ENCODE measurements around the gene HMG20A.

Gene HMG20A

GRCh38 chr15:77504871-77505270 lies 84.2 kb downstream of the HMG20A start:
- Histone ChIP-seq H3K9me3 (no peaks in the 10 kb centered on the region), H3K36me3 (no peaks in the 10 kb centered on the region), H3K4me3 (ENCODE audit: low read depth in 1 of 2, low read length in 1 of 2) (no peak overlapping the region), H3K4me1 (ENCODE audit: control insufficient read depth in 1 of 2, insufficient read depth in 1 of 2, low read depth in 1 of 2, low read length in 1 of 2) (peaks cover 0 to 5% of the 10 kb centered on the region in 2 experiments), H3K27ac (no peak overlapping the region), H3K27me3 (peaks cover 84% of the 10 kb centered on the region)
- TF ChIP-seq CTCF (IDR thresholded peaks at IDR 0.05), result no peak

- H3K36me3 ChIP-seq, result no peaks in the 10 kb centered on the region
- peaks cover 91% of the 10 kb centered on the region for H3K27me3 ChIP-seq
- no peaks in the 10 kb centered on the region for H3K9me3 ChIP-seq
- no peak overlapping the region for H3K4me3 ChIP-seq (ENCODE audit: low read depth in 1 of 2, low read length in 1 of 2)
- H3K4me1 ChIP-seq (ENCODE audit: control insufficient read depth in 1 of 2, insufficient read depth in 1 of 2, low read depth in 1 of 2, low read length in 1 of 2), result peaks cover 0 to 5% of the 10 kb centered on the region in 2 experiments
- no peak overlapping the region for H3K27ac ChIP-seq
- TF ChIP-seq CTCF (IDR thresholded peaks at IDR 0.05), result no peak
Observed at GRCh38 chr15:77505556-77505955, 84.9 kb downstream of the HMG20A start.

GRCh38 chr15:77506311-77507142 lies 85.8 kb downstream of the HMG20A start:
- no peaks in the 10 kb centered on the region for H3K9me3 ChIP-seq
- H3K4me3 ChIP-seq (ENCODE audit: low read depth in 1 of 2, low read length in 1 of 2), result no peak overlapping the region
- H3K36me3 ChIP-seq, result no peaks in the 10 kb centered on the region
- peaks cover 0 to 5% of the 10 kb centered on the region in 2 experiments for H3K4me1 ChIP-seq (ENCODE audit: control insufficient read depth in 1 of 2, insufficient read depth in 1 of 2, low read depth in 1 of 2, low read length in 1 of 2)
- peaks cover 99% of the 10 kb centered on the region for H3K27me3 ChIP-seq
- no peak overlapping the region for H3K27ac ChIP-seq
- TF ChIP-seq CTCF (IDR thresholded peaks at IDR 0.05), result no peak

- peaks cover 99% of the 10 kb centered on the region for H3K27me3 ChIP-seq
- H3K9me3 ChIP-seq, result no peaks in the 10 kb centered on the region
- no peak overlapping the region for H3K27ac ChIP-seq
- no peak overlapping the region for H3K4me3 ChIP-seq (ENCODE audit: low read depth in 1 of 2, low read length in 1 of 2)
- TF ChIP-seq CTCF (IDR thresholded peaks at IDR 0.05), result no peak
- H3K4me1 ChIP-seq (ENCODE audit: control insufficient read depth in 1 of 2, insufficient read depth in 1 of 2, low read depth in 1 of 2, low read length in 1 of 2), result peaks cover 0 to 5% of the 10 kb centered on the region in 2 experiments
- no peaks in the 10 kb centered on the region for H3K36me3 ChIP-seq
Observed at GRCh38 chr15:77507143-77507897, 86.6 kb downstream of the HMG20A start.

- Histone ChIP-seq H3K27ac (no peak overlapping the region), H3K9me3 (no peaks in the 10 kb centered on the region), H3K4me3 (ENCODE audit: low read depth in 1 of 2, low read length in 1 of 2) (no peak overlapping the region), H3K36me3 (no peaks in the 10 kb centered on the region), H3K27me3 (peaks cover 99% of the 10 kb centered on the region), H3K4me1 (ENCODE audit: control insufficient read depth in 1 of 2, insufficient read depth in 1 of 2, low read depth in 1 of 2, low read length in 1 of 2) (peaks cover 0 to 5% of the 10 kb centered on the region in 2 experiments)
- TF ChIP-seq CTCF (IDR thresholded peaks at IDR 0.05), result no peak
Observed at GRCh38 chr15:77507911-77508310, 87.2 kb downstream of the HMG20A start.

Data from neutrophil (primary cell).